Measurements from ENCODE around the gene RIMBP2.

Gene RIMBP2

DNA sequence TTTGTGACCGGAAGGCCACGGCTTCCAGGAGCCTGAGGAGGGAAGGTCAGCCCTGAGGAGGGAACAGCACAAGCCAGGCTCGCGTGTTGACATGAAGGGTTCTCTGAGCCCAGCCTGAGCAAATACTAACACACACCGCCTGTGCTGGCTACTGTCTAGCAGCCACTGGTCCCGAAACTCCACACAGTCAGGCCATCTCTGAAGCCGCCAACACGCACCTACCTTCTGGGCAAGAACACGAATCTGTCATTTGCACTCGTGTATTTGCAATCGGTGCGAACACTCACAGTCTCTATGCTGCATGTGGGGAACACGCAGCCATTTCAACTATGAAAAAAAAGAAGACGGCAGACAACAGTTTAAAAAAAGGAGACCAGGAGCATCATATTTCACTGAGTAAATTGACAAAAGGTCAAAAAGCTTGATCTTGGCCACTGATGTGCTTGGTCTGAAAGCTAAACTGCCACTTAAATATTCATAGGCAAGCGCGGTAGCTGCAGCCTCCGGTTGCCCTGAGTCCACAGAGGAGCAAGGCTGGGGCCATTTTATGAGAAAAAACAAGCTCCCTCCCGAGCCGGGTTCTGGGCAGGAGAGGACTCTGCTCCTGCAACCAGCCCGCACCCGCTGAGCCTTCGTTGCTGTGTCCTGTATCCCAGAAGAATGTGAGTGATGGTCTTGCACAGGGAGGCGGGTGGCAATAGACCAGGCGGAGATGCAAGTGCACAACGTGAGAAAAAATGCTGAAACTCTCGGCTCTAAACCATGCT is 57.8 kb downstream of the RIMBP2 start:
- H3K4me3 ChIP-seq (ENCODE audit: low read depth, low read length) = no peak overlapping the region
- no peaks in the 10 kb centered on the region for H3K9me3 ChIP-seq (ENCODE audit: control insufficient read depth, low read length)
- H3K9ac ChIP-seq = no peak overlapping the region
- TF ChIP-seq CTCF (IDR thresholded peaks at IDR 0.05) = no peak
- no peak overlapping the region for H2AFZ ChIP-seq
- no peak overlapping the region for H3K4me2 ChIP-seq (ENCODE audit: low read length)
- H3K79me2 ChIP-seq = peaks cover 26% of the 10 kb centered on the region
- H3K36me3 ChIP-seq (ENCODE audit: control insufficient read depth, insufficient read depth, low read length) = no peaks in the 10 kb centered on the region
- H3K27ac ChIP-seq = no peak overlapping the region
- H3K27me3 ChIP-seq (ENCODE audit: control insufficient read depth, insufficient read depth, low read length) = no peaks in the 10 kb centered on the region
- H3K4me1 ChIP-seq = no peaks in the 10 kb centered on the region

DNA sequence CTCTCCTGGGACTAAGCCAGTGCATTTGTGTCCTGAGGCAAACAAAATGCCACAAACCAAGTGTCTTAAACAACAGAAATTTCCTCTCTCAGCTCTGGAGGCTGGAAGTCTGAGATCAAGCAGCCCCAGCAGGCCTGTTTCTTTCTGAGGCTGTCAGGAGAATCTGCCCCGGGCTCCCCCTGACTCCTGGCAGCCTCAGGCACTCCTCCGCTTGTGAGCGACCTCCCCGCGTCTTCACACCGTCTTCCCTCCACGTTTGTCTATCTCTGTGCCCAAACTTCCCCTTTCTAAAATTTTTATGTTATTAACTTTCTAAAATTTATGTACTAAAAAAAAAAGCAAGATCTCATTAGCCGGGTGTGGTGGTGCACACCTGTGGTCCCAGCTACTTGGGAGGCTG is 59.7 kb downstream of the RIMBP2 start:
- Histone ChIP-seq H3K4me3 (ENCODE audit: low read depth, low read length) (no peak overlapping the region), H3K27ac (no peak overlapping the region), H3K9me3 (ENCODE audit: control insufficient read depth, low read length) (no peaks in the 10 kb centered on the region), H3K4me2 (ENCODE audit: low read length) (no peak overlapping the region), H3K9ac (no peak overlapping the region), H3K4me1 (no peaks in the 10 kb centered on the region), H3K27me3 (ENCODE audit: control insufficient read depth, insufficient read depth, low read length) (no peaks in the 10 kb centered on the region), H3K36me3 (ENCODE audit: control insufficient read depth, insufficient read depth, low read length) (no peaks in the 10 kb centered on the region), H2AFZ (no peak overlapping the region), H3K79me2 (peaks cover 34% of the 10 kb centered on the region)
- TF ChIP-seq CTCF (IDR thresholded peaks at IDR 0.05) = no peak

GRCh38 chr12:130655881-130656280 is 60.2 kb downstream of the RIMBP2 start:
- TF ChIP-seq CTCF (IDR thresholded peaks at IDR 0.05) = no peak
- peaks cover 31% of the 10 kb centered on the region for H3K79me2 ChIP-seq
- H3K4me3 ChIP-seq (ENCODE audit: low read depth, low read length) = no peak overlapping the region
- no peaks in the 10 kb centered on the region for H3K9me3 ChIP-seq (ENCODE audit: control insufficient read depth, low read length)
- no peak overlapping the region for H3K9ac ChIP-seq
- no peaks in the 10 kb centered on the region for H3K4me1 ChIP-seq
- H3K27ac ChIP-seq = no peak overlapping the region
- no peak overlapping the region for H3K4me2 ChIP-seq (ENCODE audit: low read length)
- no peaks in the 10 kb centered on the region for H3K27me3 ChIP-seq (ENCODE audit: control insufficient read depth, insufficient read depth, low read length)
- no peak overlapping the region for H2AFZ ChIP-seq
- H3K36me3 ChIP-seq (ENCODE audit: control insufficient read depth, insufficient read depth, low read length) = no peaks in the 10 kb centered on the region

- Histone ChIP-seq H3K4me3 (ENCODE audit: low read depth, low read length) (no peak overlapping the region), H2AFZ (no peak overlapping the region), H3K27me3 (ENCODE audit: control insufficient read depth, insufficient read depth, low read length) (no peaks in the 10 kb centered on the region), H3K4me1 (no peaks in the 10 kb centered on the region), H3K79me2 (peaks cover 33% of the 10 kb centered on the region), H3K36me3 (ENCODE audit: control insufficient read depth, insufficient read depth, low read length) (no peaks in the 10 kb centered on the region), H3K27ac (no peak overlapping the region), H3K9ac (no peak overlapping the region), H3K4me2 (ENCODE audit: low read length) (no peak overlapping the region), H3K9me3 (ENCODE audit: control insufficient read depth, low read length) (no peaks in the 10 kb centered on the region)
- TF ChIP-seq CTCF (IDR thresholded peaks at IDR 0.05) = no peak
Measured at GRCh38 chr12:130655010-130655409, 61.1 kb downstream of the RIMBP2 start.

Data from parathyroid adenoma (tissue), 2 donors.